SK-N-MC (cell line): ENCODE results near the gene LSM14A.
"Not testable (repeated sequence)": the region's sequence is repeated elsewhere in the genome, so short reads cannot be mapped to it uniquely, and the experiment has no call there.

Experiments used
- EZH2 ChIP-seq: fragments of 200-600 bp; sonication (generic); IDR thresholded peaks from one replicate; pipeline ENCODE4 v1.6.1; 2017; ENCODE audit warnings: antibody characterized with exemption
- POLR2AphosphoS5 ChIP-seq: IDR thresholded peaks from 2 replicates; pipeline ENCODE4 v1.6.1; 2012; ENCODE audit warnings: mild to moderate bottlenecking, low read depth, low read length, borderline replicate concordance

DNA sequence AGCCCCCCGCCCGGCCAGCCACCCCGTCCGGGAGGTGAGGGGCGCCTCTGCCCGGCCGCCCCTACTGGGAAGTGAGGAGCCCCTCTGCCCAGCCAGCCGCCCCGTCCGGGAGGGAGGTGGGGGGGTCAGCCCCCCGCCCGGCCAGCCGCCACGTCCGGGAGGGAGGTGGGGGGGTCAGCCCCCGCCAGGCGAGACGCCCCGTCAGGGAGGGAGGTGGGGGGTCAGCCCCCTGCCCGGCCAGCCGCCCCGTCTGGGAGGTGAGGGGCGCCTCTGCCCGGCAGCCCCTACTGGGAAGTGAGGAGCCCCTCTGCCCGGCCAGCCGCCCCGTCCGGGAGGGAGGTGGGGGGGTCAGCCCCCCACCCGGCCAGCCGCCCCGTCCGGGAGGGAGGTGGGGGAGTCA, 39.6 kb upstream of the LSM14A start:
- TF ChIP-seq EZH2, POLR2AphosphoS5: not testable (repeated sequence)
